ENCODE data around the gene DNAH17.

The DNAH17 gene, protein sequence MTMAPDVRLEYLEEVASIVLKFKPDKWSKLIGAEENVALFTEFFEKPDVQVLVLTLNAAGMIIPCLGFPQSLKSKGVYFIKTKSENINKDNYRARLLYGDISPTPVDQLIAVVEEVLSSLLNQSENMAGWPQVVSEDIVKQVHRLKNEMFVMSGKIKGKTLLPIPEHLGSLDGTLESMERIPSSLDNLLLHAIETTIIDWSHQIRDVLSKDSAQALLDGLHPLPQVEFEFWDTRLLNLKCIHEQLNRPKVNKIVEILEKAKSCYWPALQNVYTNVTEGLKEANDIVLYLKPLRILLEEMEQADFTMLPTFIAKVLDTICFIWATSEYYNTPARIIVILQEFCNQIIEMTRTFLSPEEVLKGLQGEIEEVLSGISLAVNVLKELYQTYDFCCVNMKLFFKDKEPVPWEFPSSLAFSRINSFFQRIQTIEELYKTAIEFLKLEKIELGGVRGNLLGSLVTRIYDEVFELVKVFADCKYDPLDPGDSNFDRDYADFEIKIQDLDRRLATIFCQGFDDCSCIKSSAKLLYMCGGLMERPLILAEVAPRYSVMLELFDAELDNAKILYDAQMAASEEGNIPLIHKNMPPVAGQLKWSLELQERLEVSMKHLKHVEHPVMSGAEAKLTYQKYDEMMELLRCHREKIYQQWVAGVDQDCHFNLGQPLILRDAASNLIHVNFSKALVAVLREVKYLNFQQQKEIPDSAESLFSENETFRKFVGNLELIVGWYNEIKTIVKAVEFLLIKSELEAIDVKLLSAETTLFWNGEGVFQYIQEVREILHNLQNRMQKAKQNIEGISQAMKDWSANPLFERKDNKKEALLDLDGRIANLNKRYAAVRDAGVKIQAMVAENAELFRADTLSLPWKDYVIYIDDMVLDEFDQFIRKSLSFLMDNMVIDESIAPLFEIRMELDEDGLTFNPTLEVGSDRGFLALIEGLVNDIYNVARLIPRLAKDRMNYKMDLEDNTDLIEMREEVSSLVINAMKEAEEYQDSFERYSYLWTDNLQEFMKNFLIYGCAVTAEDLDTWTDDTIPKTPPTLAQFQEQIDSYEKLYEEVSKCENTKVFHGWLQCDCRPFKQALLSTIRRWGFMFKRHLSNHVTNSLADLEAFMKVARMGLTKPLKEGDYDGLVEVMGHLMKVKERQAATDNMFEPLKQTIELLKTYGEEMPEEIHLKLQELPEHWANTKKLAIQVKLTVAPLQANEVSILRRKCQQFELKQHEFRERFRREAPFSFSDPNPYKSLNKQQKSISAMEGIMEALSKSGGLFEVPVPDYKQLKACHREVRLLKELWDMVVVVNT (N-terminal part only)

DNA sequence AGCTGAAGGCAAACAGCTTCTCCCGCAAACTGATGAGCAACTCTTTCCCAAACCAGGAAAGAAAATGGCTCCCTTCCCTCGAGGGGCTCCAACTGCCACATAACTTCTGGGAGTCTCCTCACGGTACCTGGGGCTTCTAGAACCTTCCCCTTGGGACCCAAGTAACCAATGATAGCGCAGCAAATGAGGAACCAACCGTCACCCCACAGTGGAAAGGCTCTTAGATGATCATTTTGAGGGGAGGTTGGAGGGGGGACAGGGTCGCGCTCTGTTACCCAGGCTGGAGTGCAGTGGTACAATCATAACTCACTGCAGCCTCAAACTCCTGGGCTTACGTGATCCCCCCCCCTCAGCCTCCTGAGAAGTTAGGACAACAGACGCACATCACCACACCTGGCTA lies at the start of gene DNAH17:
Gene DNAH17 (minus strand): TSS at position 101 of the 400 bp plus-strand sequence. CDS start 2,339 bp downstream, outside the sequence.
- DNase-seq: no peak

DNA sequence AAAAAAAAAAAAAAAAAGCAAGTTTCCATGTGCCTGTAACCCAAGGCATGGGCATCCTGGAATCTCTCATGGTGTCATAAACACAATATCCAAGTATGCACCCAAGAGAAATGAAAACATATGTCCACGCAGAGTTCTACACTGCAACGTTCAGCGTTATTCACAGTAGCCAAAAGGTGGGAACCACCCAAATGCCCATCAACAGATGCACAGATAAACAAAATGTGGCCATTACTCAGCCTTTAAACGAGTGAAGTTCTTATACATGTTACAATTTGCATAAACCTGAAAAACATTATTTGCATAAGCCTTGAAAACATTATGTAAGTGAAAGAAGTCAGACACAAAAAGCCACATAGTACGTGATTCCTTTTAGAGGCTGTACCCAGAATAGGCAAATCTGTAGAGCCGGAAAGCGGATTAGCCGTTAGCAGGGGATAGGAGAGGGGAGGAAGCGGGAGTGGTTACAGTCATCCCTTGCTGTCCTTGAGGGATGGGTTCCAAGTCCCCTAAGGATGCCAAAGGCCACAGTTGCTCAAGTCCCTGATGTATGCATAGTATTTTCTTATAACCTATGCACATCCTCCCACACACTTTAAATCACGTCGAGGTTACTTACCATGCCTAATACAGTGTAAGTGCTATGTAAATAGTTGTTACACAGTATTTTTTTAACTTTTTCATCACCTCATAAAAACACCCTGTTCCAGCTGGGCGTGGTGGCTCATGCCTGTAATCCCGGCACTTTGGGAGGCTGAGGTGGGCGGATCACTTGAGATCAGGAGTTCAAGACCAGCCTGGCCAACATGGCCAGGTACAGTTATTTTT lies 47.3 kb upstream of the DNAH17 start:
- no peak for DNase-seq

DNA sequence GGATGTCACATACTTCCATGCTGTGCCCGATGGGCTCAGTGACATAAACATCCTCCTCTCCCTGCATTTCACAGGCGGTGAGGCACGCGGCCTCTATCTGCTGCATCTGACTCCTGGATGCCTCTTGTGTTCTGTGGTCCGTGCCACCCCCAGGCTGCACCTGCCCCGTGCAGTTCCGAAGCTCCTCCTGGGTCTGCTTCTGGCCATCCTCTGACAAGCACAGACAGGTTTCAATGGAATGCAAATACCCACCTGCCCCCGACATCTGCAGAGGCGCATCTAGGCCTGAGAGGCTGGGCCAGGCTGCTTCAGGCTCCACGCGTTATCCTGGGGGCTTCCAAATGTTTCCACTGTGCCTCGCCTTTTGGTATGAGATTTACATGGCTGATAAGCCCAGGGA lies 46.3 kb upstream of the DNAH17 start:
- no peak for DNase-seq

DNA sequence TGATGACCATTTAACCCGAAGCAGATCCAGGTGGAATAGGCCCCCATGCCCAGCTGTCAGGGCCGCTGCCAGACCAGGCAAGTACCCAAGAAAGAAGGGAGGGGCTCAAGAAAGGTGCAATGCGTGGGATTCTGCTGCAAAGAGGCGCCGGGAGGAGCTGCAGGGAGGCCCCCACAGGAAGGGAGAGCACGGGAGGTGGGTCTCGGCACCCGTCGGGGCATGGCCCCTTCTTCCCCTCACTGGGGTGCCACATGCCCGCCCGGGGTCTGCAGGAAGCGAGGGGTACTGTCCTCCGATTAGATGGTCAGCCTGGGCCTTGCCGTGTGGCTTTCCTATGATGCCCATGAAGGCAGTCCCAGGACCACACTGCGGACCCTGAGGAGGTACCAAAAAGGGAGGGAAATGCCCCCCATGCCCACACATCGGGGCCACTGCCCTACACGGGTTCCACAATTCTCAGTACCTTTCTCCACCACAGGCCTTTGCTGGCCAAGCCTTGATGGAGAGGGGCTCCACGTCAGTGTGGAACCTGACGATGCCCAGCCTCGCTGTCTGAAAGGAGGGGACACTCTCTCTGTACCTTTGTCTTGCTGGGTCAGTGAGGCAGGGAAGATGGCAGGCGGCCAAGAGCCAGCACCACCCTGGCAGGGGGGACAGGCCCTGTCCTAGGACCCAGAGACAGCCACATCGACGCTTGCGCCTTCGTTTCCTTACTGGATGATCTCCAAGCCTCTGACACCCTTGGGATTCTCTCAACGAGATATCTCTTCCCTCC lies 45.5 kb upstream of the DNAH17 start:
- no peak for DNase-seq

DNA sequence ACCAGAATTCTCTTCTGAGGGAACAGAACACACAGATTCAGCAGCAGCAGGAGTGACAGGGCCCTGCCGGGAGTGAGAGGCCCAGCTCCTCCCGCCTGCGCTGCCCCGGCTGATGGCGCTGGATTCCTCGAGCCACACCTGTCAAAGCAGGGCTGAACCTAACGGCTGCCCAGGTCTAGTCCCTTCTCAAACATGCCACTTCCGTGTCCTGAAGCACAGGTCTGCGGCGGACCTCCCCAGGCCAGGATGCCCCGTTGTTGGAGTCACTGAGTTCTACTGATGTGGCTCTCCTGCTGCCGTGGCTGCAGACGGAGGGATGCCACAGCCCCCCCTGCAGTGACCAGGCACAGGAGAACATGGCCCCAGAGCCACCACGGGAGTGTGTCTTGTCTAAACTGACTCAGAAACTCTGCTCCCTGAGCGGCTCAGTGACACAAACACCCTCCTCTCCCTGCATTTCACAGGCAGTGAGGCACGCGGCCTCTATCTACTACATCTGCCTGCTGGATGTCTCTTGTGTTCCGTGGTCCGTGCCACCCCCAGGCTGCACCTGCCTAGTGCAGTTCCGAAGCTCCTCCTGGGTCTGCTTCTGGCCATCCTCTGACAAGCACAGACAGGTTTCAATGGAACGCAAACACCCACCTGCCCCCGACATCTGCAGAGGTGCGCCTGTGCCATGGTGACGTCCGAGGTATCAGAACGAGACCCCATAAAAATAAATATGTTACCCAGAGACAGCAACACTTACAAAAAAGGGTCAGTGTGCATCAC lies 44.7 kb upstream of the DNAH17 start:
- DNase-seq: no peak

DNA sequence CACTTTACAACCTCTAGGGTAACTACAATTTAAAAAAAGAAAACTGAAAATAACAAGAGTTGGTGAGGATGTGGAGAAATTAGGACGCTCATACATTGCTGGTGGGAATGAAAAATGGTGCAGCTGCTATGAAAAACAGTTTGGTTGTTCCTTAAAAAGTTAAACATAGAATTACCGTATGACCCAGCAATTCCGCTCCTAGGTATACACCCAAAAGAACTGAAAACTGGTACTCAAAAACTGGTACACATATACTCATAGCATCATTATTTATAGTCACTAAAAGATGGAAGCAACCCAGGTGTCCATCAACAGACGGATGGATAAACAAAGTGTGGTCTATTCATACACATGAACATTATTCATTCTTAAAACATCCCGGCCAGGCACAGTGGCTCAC lies 42.9 kb upstream of the DNAH17 start:
- no peak for DNase-seq

DNA sequence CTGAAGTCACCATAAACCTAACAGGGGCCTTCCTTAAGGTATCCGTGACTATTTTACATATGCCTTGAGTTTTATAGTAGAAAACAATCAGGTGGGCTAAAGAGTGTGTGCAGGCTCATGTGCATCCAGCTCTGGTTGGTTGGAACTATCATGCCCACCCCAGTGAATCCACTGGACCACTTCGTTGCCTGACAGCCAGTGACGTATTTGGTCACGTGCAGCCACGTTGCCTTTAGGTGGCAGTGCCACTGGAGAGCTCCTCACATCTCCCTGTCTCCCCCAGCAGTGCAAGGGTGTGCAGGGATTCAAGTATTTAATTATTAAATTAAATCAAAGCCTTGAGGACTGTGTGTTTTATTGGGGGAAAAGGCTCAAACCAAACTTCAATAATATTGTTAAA lies 42.1 kb upstream of the DNAH17 start:
- no peak for DNase-seq

DNA sequence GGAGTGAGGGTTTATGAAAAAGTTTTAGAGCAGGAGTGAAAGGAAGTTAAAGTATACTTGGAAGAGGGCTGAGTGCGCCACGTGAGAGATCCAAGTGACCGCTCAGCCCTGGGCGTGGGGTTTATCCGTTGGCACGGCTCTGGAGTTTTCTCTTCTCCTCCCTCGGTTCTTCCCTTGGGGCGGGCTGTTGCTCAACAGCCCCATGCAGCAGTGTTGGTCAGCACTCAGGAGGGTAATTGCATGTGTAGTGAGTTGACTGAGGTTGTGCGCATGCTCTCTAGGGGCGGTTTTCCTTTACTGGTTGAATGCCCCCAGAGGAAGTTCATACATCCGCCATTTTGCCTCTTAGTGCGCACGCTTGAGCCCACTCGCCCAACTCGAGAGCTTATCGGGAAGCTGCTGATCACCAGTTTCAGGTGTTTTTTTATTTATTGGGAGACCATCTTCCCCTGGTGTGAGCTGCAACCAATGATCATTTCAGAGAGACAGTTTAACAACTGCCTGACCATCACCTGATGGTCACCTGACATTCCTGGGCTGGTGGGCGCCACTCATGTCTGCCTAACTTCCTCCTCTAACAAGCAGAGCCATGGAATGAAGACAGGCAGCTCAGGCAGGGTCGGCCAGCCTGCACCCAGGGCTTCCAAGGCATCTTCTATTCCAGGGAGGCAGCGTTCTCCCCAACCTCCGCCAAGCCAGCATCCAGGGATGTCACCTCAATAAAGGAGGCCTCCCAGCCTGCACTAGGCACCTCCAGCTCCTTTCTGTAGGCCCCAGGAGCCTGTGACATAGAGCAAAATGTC lies 41.3 kb upstream of the DNAH17 start:
- DNase-seq: peak in 2 of 3 donors; percentile 18 to 39

DNA sequence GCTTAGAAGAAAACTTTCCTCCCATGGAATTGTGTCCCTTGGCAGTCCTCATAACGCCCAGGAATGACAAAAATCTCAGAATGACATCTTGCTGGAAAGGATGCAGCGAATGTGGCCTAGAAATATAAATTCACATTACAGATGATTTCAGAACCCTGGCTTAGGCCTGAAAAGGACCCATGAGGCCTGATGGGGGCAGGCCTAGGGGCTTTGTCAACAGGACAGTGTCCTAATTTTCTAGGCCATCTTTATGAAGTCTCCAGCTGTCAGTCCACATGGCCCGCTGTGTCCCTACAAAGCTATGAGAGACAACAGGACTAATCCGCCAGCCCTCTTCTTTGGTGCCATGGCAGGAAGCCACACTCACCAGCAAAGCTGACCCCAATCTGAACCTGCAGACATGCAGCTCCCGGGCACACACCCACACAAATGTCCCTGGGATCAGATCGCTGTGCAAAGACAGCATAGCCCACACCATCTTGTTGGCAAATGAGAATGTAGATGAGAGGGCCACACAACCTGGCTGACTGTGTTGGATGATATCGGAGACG lies 40.4 kb upstream of the DNAH17 start:
- DNase-seq: no peak

DNA sequence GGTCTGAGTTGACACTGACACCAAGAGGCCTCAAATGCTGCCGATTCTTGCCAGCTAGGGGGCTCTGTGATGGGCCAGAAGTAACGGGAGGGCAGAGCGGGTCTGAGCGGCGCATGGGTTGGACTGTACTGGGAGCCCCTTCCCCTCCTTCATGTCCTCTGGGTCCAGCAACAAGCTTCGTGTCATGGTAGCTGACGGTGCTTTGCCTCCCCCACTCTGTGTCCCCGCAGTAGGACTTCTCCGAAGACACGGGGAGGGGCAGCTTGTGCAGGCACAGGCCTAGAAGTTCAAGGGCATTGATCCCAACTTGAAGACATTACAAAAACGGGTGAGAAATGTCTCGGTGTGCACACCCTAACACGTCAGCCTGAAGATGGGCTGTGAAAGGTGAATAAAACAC lies 39.8 kb upstream of the DNAH17 start:
- DNase-seq: no peak

DNA sequence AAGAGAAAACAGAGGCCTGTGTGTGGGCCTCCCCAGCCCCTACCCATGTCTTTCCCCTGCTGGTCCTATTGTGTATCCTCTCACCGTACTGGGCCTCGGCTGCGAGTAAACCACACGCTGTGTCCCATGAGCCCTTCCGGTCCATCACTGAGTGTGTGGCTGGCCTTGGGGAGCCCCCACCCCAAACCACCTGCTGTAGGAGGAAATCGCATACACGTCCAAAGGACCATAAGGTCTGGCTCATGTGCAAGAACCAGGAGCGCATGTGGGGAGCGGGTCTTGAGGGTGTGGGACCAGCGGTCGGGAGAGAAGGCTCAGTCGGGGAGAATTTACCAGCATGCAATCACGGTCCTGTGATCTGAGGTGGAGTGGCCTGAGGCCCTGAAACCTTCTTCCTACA lies 38.4 kb upstream of the DNAH17 start:
- DNase-seq: no peak

DNA sequence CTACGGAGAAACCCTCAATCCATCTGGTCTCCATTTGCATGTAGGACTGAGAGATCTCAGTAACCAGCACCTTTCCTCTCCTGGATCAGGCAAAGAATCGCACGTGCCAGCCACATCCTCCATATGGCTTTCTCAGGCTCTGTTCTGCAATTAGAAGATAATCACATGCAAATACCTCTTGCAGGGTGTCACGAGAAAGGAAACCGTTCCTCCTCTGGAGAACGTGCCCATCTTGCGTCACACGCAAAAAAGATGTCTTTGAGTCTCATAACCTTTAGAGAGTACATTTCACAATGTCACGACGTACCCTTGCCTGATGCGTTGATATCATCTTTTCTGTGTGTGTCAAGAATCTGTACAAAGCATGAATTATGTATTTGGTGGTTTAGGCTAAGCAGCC lies 36.2 kb upstream of the DNAH17 start:
- peak; percentile 35 to 81 (median 78) for DNase-seq

DNA sequence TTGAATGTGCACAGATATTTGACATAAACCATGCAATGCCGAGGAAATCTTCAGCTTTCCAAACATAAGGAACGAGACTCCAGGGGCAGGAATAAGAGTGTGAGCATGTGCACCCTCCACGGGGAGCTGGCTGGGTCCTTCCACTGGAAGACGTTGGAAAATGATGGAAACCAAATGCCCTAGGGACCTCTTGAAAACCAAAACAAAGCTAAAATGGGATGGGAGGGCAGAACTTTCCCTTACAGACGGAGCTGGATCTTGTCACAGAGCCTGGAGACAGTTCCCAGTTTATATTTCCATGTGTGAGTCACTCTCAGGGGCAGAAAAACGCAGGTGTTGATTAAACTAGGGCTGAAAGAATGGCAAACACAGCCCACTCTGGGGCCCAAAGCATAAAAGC lies 34.4 kb upstream of the DNAH17 start:
- DNase-seq: no peak

DNA sequence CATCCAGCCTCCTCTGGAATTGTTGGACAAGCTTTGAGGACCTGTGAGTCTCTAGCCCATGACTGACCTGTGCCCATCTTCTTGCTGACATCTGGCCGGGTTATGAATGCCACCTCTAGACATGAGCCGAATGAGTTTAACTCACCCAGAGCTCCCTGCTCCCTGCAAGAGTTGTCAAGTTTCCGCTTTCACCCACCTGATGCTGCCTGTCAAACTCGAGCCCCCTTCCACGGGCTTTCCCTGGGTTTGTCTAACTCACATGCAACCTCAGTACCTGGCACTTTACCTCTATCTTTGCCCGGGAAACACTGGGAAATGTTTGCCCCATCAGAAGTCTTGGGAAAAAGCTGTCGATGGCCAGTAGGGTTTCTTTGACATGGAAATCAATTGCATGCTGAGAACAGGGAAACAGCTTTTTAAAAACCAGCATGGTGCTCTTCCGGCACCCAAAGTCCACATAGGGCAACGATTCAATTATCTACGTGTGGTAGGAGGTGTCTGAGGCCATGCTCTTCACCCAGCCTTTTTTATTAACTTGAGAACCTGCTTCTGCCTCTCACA lies 33.8 kb upstream of the DNAH17 start:
- no peak for DNase-seq

DNA sequence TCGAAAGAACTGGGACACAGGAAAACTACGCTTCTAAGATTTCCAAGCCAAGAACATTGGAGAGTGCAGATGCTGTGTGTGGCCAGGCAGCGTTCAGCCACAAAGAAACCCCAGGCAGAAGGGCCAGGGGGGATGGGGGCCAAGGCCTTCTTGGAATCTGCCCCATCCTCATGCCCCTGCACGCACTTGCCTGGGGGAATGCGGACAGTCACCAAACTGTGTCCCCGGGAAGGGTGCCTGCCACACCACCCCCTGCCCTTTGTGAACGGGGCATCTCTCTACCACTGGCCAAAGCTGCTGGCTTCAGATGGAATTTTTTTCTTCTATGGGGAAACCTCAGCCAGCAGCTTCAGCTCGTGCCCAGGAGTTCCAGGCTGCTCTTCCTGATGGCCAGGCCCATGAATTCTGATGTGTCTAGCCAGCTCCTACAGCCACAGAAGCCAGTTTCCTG lies 32.0 kb upstream of the DNAH17 start:
- no peak for DNase-seq

DNA sequence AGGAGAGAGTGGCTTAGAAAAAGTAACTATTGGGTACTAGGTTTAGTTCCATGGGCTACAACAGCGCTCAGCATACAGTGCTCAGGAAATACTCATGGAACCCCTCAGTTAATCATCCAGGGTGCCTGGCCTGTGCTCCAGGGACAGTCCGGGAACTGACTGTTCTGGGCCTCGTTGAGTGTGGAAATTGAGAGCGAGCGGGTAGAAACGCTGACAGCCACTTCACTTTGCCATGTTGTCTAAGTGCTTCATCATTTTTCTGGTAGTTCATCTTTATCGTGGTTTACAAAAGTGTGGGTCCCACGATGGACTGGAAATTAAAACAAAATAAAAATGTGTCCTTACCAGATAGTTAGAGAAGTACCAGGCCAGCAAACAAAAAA lies 31.6 kb upstream of the DNAH17 start:
- no peak for DNase-seq

DNA sequence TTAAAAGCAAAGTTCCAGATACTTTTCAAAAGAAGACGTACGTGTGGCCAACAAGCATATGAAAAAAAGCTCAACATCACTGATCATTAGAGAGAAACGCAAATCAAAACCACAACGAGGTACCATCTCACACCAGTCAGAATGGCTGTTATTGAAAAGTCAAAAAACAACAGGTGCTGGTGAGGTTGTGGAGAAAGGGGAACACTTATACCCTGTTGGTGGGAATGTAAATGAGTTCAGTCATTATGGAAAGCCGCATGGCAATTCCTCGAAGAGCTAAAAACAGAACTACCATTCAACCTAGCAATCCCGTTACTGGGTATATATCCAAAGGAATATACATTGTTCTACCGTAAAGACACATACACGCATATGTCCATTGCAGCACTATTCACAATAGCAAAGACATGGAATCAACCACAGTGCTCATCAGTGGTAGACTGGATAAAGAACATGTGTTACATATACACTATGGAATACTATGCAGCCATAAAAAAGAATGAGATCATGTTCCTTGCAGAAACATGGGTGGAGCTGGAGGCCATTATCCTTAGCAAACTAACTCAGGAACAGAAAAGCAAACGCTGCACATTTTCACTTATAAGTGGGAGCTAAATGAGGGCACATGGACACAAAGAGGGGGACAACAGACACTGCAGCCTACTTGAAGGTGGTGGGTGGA lies 31.1 kb upstream of the DNAH17 start:
- no peak for DNase-seq

DNA sequence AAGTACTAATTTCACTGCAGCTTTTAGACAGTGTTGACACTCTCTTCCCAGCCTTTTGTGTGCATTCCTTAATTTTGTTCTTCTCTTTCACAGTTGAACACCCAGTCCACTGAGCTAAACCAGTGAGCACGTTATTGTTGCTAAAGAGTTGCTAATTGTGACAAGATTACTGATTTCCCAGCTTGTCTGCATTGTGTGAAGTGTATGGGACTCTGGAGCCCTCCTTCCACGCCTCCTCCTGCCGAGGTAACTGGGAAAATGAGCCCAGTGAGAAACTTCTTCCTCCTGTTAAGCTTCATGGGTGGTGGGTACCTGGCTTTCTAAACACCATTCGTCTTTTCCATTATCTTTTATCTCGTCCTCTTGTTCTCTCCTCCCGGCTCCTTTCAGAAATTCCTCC lies 29.8 kb upstream of the DNAH17 start:
- DNase-seq: no peak
